ENCODE data around the gene GUCA1A. TPM values are rescaled to one million over a fixed set of nuclear protein-coding genes. Genes with fewer than 3 reads are reported as not detected.

The GUCA1A gene
- polyA plus RNA-seq (ENCODE audit: low read depth in 6 of 6) = not detected

GRCh38 chr6:42173101-42173500 lies at the start of gene GUCA1A:
Gene GUCA1A (plus strand): TSS chr6:42173364. CDS start chr6:42173614, 250 bp downstream.
- Mint-ChIP-seq H3K4me3 (peak within 1 kb of the TSS in 1 of 8 donors; percentile 77), H3K4me1 (peaks cover 0 to 3% (median 2%) of the 10 kb centered on the region in 3 donors), H3K36me3 (no peaks in the 10 kb centered on the region), H3K27me3 (peaks cover 11 to 18% (median 17%) of the 10 kb centered on the region in 3 donors), H3K9me3 (no peaks in the 10 kb centered on the region), H3K27ac (peak within 1 kb of the TSS in 1 of 6 donors; percentile 76)
- no peak for ATAC-seq (ENCODE audit: low read depth in 2 of 2)
- no peak for DNase-seq

GRCh38 chr6:42123379-42124103 lies 49.6 kb upstream of the GUCA1A start:
- no peak overlapping the region for H3K4me3 Mint-ChIP-seq
- ATAC-seq (ENCODE audit: low read depth in 2 of 2) (no peak), DNase-seq (no peak)
- no peaks in the 10 kb centered on the region for H3K9me3 Mint-ChIP-seq
- H3K27ac Mint-ChIP-seq = no peak overlapping the region
- no peaks in the 10 kb centered on the region for H3K4me1 Mint-ChIP-seq
- no peaks in the 10 kb centered on the region for H3K36me3 Mint-ChIP-seq
- H3K27me3 Mint-ChIP-seq = peaks cover 0 to 6% (median 0%) of the 10 kb centered on the region in 3 donors

DNA sequence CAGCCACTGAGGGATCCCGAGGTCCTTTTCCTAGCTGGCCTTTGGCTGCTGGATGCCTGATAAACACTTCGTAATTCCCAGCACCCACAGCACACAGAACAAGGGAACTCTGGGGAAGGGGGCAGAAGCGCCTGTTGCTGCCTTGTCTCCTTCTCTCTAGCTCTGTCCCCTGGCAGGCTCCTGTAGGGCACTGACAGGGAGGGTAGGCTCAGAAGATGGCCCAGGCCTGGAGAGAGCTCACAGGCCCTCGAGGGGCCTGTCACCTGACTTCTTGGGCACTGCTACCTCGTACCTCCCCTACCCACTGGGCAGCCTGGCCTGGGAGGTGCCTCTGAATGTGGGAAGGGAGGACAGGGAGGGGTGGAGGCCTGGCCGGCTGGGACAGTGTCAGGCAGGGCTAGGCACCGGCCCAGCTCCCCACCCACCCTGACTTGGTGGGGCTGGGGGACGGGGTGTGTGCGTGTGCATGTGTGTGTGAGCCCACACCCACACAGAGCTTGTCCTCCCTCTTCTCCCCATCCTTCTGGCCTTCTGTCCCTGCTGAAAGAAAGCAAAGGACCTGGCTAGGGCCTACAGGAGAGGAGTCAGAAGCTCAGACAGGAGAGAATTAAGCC lies 48.8 kb upstream of the GUCA1A start:
- Mint-ChIP-seq H3K4me1 (no peaks in the 10 kb centered on the region), H3K4me3 (no peak overlapping the region), H3K27me3 (peaks cover 0 to 10% (median 0%) of the 10 kb centered on the region in 3 donors), H3K36me3 (no peaks in the 10 kb centered on the region), H3K9me3 (no peaks in the 10 kb centered on the region), H3K27ac (no peak overlapping the region)
- ATAC-seq (ENCODE audit: low read depth in 2 of 2) (no peak), DNase-seq (no peak)

- ATAC-seq (ENCODE audit: low read depth in 2 of 2) (no peak), DNase-seq (no peak)
- H3K4me3 Mint-ChIP-seq = no peak overlapping the region
- H3K4me1 Mint-ChIP-seq = no peaks in the 10 kb centered on the region
- no peak overlapping the region for H3K27ac Mint-ChIP-seq
- peaks cover 0 to 13% (median 0%) of the 10 kb centered on the region in 3 donors for H3K27me3 Mint-ChIP-seq
- no peaks in the 10 kb centered on the region for H3K9me3 Mint-ChIP-seq
- H3K36me3 Mint-ChIP-seq = no peaks in the 10 kb centered on the region
These were observed 47.9 kb upstream of the GUCA1A start for GRCh38 chr6:42125231-42125630.

GRCh38 chr6:42125663-42126062 lies 47.5 kb upstream of the GUCA1A start:
- H3K27ac Mint-ChIP-seq = no peak overlapping the region
- H3K36me3 Mint-ChIP-seq = no peaks in the 10 kb centered on the region
- ATAC-seq (ENCODE audit: low read depth in 2 of 2) (no peak), DNase-seq (no peak)
- H3K4me3 Mint-ChIP-seq = no peak overlapping the region
- no peaks in the 10 kb centered on the region for H3K9me3 Mint-ChIP-seq
- peaks cover 0 to 16% (median 0%) of the 10 kb centered on the region in 3 donors for H3K27me3 Mint-ChIP-seq
- H3K4me1 Mint-ChIP-seq = no peaks in the 10 kb centered on the region

GRCh38 chr6:42128460-42129359 lies 44.5 kb upstream of the GUCA1A start:
- Mint-ChIP-seq H3K36me3 (no peaks in the 10 kb centered on the region), H3K27ac (no peak overlapping the region), H3K9me3 (peaks cover 0 to 1% (median 0%) of the 10 kb centered on the region in 7 donors), H3K27me3 (peaks cover 0 to 22% (median 7%) of the 10 kb centered on the region in 3 donors), H3K4me1 (no peaks in the 10 kb centered on the region), H3K4me3 (peak overlapping the region in 1 of 8 donors; percentile 17)
- DNase-seq (no peak), ATAC-seq (ENCODE audit: low read depth in 2 of 2) (no peak)

- ATAC-seq (ENCODE audit: low read depth in 2 of 2) (no peak), DNase-seq (no peak)
- H3K4me3 Mint-ChIP-seq = no peak overlapping the region
- H3K27ac Mint-ChIP-seq = peak overlapping the region in 1 of 6 donors; percentile 67
- no peaks in the 10 kb centered on the region for H3K36me3 Mint-ChIP-seq
- H3K27me3 Mint-ChIP-seq = peaks cover 0 to 22% (median 7%) of the 10 kb centered on the region in 3 donors
- H3K4me1 Mint-ChIP-seq = no peaks in the 10 kb centered on the region
- peaks cover 0 to 1% (median 0%) of the 10 kb centered on the region in 7 donors for H3K9me3 Mint-ChIP-seq
These were observed 43.8 kb upstream of the GUCA1A start for GRCh38 chr6:42129360-42129676.

DNA sequence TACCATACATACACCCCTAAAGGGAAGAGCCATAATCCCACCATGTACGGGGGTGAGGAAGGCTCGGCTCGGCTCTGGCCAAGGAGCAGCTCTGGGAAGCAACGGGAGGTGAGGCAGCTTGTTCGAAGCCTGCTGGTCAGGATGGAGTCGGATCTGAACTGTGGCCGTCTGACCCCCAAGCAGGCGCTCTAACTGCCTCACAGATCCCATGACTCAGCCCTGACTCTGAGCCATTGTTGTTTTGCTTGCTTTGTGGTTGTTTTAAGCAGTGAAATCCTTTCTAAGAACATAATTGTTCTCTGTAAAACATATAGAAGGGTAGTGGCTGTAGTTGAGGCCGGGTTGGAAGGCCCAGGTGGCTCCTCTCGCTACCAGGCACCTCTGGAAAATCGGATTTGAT lies 41.6 kb upstream of the GUCA1A start:
- Mint-ChIP-seq H3K27ac (peak overlapping the region in 1 of 6 donors; percentile 27), H3K27me3 (peaks cover 0 to 22% (median 7%) of the 10 kb centered on the region in 3 donors), H3K9me3 (peaks cover 0 to 1% (median 0%) of the 10 kb centered on the region in 7 donors), H3K4me1 (peaks cover 4 to 6% (median 4%) of the 10 kb centered on the region in 3 donors), H3K4me3 (peak overlapping the region in 1 of 8 donors; percentile 24), H3K36me3 (no peaks in the 10 kb centered on the region)
- ATAC-seq (ENCODE audit: low read depth in 2 of 2) = no peak
- no peak for DNase-seq

- Mint-ChIP-seq H3K9me3 (peaks cover 0 to 1% (median 0%) of the 10 kb centered on the region in 7 donors), H3K4me3 (no peak overlapping the region), H3K36me3 (no peaks in the 10 kb centered on the region)
These were observed 39.2 kb upstream of the GUCA1A start for GRCh38 chr6:42133926-42134325.

DNA sequence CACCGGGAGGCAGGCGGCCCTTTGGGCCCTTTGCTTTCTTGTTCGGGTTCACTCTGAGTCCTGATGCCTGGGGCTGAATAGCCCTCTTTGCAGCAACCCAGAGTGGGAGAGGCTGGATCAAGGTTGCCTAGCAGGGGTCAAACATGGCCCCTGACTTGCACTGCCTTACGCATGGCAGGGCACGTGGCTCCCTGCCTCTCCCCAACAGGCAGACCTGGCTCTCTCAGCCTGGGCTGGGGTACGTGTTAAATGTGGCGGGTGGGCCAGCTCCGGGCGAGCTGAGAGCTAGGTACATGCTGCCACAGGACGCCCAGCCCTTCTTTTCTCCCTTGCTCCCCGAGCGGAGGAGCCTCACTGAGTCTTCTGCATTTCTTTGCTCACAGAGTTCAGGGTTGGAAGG lies 38.0 kb upstream of the GUCA1A start:
- Mint-ChIP-seq H3K27me3 (peaks cover 2 to 10% (median 10%) of the 10 kb centered on the region in 3 donors), H3K4me1 (peaks cover 12 to 20% (median 16%) of the 10 kb centered on the region in 3 donors), H3K4me3 (no peak overlapping the region), H3K27ac (no peak overlapping the region), H3K36me3 (no peaks in the 10 kb centered on the region), H3K9me3 (peaks cover 0 to 1% (median 0%) of the 10 kb centered on the region in 7 donors)
- ATAC-seq (ENCODE audit: low read depth in 2 of 2) = no peak
- DNase-seq = no peak

More at GRCh38 chr6:42133926-42134325, 39.2 kb upstream of the GUCA1A start:
- no peak for ATAC-seq (ENCODE audit: low read depth in 2 of 2)
- H3K27ac Mint-ChIP-seq = no peak overlapping the region
- peaks cover 0 to 12% (median 7%) of the 10 kb centered on the region in 3 donors for H3K27me3 Mint-ChIP-seq
- peaks cover 6 to 13% (median 11%) of the 10 kb centered on the region in 3 donors for H3K4me1 Mint-ChIP-seq
- no peak for DNase-seq

DNA sequence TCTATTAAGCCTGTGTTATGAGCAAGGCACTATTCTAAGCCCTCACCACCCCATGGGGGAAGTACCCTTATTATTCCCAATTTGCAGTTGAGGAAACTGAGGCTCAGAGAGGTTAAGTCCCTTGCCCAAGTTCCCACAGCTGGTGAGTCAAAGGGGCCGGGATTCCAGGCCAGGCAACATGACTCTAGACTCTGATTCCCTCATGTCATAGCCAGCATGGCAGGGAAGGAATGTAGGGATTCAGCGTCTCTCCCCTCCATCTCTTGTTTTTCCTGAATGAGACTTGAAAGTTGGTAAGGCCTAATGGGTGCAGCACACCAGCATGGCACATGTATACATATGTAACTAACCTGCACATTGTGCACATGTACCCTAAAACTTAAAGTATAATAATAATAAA lies 37.4 kb upstream of the GUCA1A start:
- Mint-ChIP-seq H3K4me3 (no peak overlapping the region), H3K4me1 (peaks cover 17 to 24% (median 21%) of the 10 kb centered on the region in 3 donors), H3K36me3 (no peaks in the 10 kb centered on the region), H3K9me3 (peaks cover 0 to 1% (median 0%) of the 10 kb centered on the region in 7 donors), H3K27me3 (peaks cover 7 to 15% (median 8%) of the 10 kb centered on the region in 3 donors), H3K27ac (no peak overlapping the region)
- DNase-seq (no peak), ATAC-seq (ENCODE audit: low read depth in 2 of 2) (no peak)

DNA sequence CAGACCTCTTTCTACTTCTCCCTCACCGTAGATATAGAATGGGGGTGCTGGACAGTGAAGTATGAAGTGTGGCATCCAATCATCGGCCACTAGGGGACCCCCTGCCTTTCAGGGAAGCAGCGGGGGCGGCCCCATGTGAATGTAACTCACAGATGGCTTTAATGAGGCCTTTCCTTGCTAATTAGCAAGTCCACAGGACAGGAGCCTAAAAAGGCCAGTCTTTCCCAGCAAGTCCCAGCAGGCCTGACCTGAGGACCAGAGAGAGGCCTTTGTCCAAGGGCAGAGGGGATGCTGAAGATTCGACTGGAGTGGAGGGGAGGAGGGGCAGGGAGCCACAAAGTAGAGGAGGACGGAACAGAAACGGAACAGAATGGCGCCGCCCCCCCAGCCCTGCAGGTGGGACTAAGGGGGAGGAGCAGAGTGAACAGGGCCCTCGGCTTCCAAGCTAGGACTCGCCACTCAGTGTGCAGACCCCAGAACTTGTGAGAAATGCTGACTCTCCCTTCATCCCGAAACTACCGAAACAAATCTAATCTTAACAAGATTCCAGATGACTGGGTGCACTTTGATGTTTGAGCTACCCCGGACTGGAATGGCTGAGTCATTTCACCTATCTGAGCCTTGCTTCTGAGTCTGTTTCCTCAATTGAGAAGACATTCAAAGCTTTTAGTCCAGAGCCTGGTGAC lies 36.5 kb upstream of the GUCA1A start:
- DNase-seq = peak; percentile 46

More for the DNA sequence above, 36.5 kb upstream of the GUCA1A start:
- Mint-ChIP-seq H3K9me3 (peaks cover 0 to 1% (median 0%) of the 10 kb centered on the region in 7 donors), H3K36me3 (no peaks in the 10 kb centered on the region), H3K4me1 (peaks cover 20 to 26% (median 25%) of the 10 kb centered on the region in 3 donors), H3K27me3 (peaks cover 13 to 21% (median 15%) of the 10 kb centered on the region in 3 donors), H3K4me3 (peak overlapping the region in 7 of 8 donors; percentile 62 to 96 (median 82)), H3K27ac (peak overlapping the region in 4 of 6 donors; percentile 11 to 94 (median 89))
- ATAC-seq (ENCODE audit: low read depth in 2 of 2) = peak; percentile 84 to 85

All from naive B cell (primary cell).